Brain microvascular endothelial cell (primary cell): ENCODE data around the gene KIF2A.

Source experiments
- DNase-seq: peaks from one replicate; pipeline ENCODE4 v3.0.0-alpha.2; 2020
- H3K27ac ChIP-seq: fragments of 250-450 bp; sonication (Bioruptor Pico); 2 replicates; pipeline ENCODE4 v1.5.1; 2020; ENCODE audit warnings: mild to moderate bottlenecking, moderate library complexity
- H3K27me3 ChIP-seq: fragments of 250-450 bp; sonication (Bioruptor Pico); replicated peaks from 2 replicates; pipeline ENCODE4 v1.5.1; 2020; ENCODE audit warnings: mild to moderate bottlenecking
- H3K36me3 ChIP-seq: fragments of 250-450 bp; sonication (Bioruptor Pico); replicated peaks from 2 replicates; pipeline ENCODE4 v1.5.1; 2020; ENCODE audit warnings: mild to moderate bottlenecking
- H3K4me3 ChIP-seq: 2 replicates; pipeline ENCODE4 v1.5.1; 2011; ENCODE audit warnings: low read depth, mild to moderate bottlenecking, control low read depth, low read length, moderate library complexity
- CTCF ChIP-seq: IDR thresholded peaks from 2 replicates; pipeline ENCODE4 v1.5.1; 2011; ENCODE audit warnings: low read depth, mild to moderate bottlenecking, moderate library complexity, low read length, control low read depth, inconsistent platforms; ENCODE audit errors: missing control alignments
- in situ Hi-C: cut with HindIII; loops from 2 replicates; pipeline ENCODE4 v1.10.0; 2017; ENCODE audit warnings: low sequenced_read_pairs, low pct_ligation_motif_present

The KIF2A gene

DNA sequence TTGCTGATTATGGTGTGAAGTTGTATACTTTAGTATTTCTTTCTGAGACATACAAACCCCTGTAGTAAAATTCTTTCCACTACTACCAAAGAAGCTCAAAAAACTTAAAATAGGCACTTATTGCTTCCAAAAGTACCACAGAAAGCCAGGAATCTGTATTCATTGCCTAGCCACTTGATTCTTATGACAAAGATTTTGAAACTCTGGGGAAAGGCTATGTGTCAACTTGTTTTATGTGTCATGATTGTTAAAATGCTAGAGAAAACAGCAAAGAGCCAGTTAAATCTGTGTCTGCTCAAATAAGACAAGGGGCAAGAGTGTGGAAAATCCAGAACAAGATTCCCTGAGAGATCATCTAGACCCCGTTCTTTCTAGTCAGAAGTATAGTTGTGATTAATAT is 6.0 kb downstream of the KIF2A start:
- Histone ChIP-seq H3K36me3 (no peaks in the 10 kb centered on the region), H3K27ac (no peak overlapping the region), H3K27me3 (no peaks in the 10 kb centered on the region), H3K4me3 (no peak overlapping the region)
- DNase-seq: no peak
- in situ Hi-C loops: no loop called here
- no peak for TF ChIP-seq CTCF

- in situ Hi-C loops: no loop called here
- H3K27me3 ChIP-seq: no peaks in the 10 kb centered on the region
- no peak overlapping the region for H3K4me3 ChIP-seq
- H3K36me3 ChIP-seq: no peaks in the 10 kb centered on the region
- H3K27ac ChIP-seq: no peak overlapping the region
- DNase-seq: no peak
- TF ChIP-seq CTCF: no peak
These were observed 6.7 kb downstream of the KIF2A start for GRCh38 chr5:62312674-62313073.

DNA sequence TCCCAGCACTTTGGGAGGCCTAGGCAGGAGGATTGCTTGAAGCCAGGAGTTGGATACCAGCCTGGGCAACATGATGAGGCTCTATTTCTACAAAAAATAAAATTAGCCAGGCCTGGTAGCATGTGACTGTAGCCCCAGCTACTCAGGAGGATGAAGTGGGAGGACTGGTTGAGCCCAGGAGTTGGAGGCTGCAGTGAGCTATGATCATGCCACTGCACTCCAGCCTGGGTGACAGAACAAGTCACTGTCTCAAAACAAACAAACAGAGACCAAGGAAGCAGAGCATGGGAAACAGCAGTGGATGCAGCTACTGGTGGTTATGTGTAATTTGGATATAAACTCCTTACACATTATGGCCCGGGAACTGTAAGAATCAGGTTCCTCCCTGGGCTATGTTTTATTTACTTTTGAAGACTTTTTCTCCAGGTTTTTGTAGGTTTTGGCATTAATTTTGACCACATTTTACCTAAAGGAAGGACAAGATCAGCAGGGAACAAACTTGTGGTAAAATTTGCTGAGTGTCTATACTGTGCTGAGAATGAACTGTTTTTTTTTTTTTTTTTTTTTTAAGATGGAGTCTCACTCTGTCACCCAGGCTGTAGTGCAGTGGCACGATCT is 8.3 kb downstream of the KIF2A start:
- in situ Hi-C loops: no loop called here
- no peak for TF ChIP-seq CTCF
- no peaks in the 10 kb centered on the region for H3K27me3 ChIP-seq
- H3K27ac ChIP-seq: no peak overlapping the region
- no peaks in the 10 kb centered on the region for H3K36me3 ChIP-seq
- no peak for DNase-seq
- no peak overlapping the region for H3K4me3 ChIP-seq

GRCh38 chr5:62315376-62316175 is 9.6 kb downstream of the KIF2A start:
- H3K4me3 ChIP-seq: no peak overlapping the region
- no peak overlapping the region for H3K27ac ChIP-seq

DNA sequence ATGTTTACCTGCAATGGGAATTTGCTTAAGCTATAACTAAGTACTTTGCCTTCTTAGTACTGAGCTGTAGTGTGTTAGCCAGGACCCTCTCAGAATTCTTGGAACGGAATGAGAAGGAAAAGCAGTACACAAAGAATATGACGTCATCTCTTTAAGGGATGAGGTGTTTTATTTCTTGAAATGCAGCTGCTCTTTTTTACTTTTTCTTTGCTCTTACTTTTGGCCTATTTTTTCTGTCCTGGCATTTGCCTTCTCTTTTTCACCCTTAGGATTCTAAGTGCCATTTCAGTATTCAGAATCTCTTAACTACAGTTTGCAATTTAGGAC is 10.1 kb downstream of the KIF2A start:
- Histone ChIP-seq H3K4me3 (no peak overlapping the region), H3K27ac (no peak overlapping the region), H3K27me3 (no peaks in the 10 kb centered on the region), H3K36me3 (no peaks in the 10 kb centered on the region)
- no peak for DNase-seq
- in situ Hi-C loops: no loop called here
- TF ChIP-seq CTCF: no peak

More at GRCh38 chr5:62315376-62316175, 9.6 kb downstream of the KIF2A start:
- DNase-seq: no peak
- no peak for TF ChIP-seq CTCF
- in situ Hi-C loops: no loop called here
- no peaks in the 10 kb centered on the region for H3K36me3 ChIP-seq
- no peaks in the 10 kb centered on the region for H3K27me3 ChIP-seq
